ENCODE data around the gene TSGA10IP.

The TSGA10IP gene

DNA sequence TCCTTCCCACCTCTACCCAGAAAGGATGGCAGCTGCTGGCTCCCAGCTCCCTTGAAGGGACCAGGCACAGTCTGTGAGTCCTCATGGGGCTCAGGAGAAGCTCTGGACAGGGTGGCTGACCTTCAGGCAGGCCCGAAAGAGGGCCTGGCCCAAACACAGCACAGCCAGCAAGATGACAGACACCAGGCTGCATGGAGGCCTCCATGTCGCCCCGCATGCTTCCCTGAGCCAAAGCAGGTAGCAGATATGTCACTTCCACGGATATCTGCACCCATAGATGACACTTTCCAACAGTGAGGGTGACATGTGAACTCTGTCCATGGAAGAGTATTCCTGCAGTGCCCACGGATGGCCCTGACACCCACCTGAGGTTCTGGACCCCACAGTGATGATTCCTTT is 38.3 kb downstream of the TSGA10IP start:
- DNase-seq (ENCODE audit: low read depth in 1 of 2, low spot score in 1 of 2) = no peak
- TF ChIP-seq, protein P1, sequence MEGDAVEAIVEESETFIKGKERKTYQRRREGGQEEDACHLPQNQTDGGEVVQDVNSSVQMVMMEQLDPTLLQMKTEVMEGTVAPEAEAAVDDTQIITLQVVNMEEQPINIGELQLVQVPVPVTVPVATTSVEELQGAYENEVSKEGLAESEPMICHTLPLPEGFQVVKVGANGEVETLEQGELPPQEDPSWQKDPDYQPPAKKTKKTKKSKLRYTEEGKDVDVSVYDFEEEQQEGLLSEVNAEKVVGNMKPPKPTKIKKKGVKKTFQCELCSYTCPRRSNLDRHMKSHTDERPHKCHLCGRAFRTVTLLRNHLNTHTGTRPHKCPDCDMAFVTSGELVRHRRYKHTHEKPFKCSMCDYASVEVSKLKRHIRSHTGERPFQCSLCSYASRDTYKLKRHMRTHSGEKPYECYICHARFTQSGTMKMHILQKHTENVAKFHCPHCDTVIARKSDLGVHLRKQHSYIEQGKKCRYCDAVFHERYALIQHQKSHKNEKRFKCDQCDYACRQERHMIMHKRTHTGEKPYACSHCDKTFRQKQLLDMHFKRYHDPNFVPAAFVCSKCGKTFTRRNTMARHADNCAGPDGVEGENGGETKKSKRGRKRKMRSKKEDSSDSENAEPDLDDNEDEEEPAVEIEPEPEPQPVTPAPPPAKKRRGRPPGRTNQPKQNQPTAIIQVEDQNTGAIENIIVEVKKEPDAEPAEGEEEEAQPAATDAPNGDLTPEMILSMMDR (IDR thresholded peaks at IDR 0.05; ENCODE audit: insufficient read depth, low read length) = no peak
- TF ChIP-seq, protein P2, sequence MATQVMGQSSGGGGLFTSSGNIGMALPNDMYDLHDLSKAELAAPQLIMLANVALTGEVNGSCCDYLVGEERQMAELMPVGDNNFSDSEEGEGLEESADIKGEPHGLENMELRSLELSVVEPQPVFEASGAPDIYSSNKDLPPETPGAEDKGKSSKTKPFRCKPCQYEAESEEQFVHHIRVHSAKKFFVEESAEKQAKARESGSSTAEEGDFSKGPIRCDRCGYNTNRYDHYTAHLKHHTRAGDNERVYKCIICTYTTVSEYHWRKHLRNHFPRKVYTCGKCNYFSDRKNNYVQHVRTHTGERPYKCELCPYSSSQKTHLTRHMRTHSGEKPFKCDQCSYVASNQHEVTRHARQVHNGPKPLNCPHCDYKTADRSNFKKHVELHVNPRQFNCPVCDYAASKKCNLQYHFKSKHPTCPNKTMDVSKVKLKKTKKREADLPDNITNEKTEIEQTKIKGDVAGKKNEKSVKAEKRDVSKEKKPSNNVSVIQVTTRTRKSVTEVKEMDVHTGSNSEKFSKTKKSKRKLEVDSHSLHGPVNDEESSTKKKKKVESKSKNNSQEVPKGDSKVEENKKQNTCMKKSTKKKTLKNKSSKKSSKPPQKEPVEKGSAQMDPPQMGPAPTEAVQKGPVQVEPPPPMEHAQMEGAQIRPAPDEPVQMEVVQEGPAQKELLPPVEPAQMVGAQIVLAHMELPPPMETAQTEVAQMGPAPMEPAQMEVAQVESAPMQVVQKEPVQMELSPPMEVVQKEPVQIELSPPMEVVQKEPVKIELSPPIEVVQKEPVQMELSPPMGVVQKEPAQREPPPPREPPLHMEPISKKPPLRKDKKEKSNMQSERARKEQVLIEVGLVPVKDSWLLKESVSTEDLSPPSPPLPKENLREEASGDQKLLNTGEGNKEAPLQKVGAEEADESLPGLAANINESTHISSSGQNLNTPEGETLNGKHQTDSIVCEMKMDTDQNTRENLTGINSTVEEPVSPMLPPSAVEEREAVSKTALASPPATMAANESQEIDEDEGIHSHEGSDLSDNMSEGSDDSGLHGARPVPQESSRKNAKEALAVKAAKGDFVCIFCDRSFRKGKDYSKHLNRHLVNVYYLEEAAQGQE (IDR thresholded peaks at IDR 0.05; ENCODE audit: insufficient replicate concordance, low read depth) = no peak
- TF ChIP-seq SPI1 (IDR thresholded peaks at IDR 0.05; ENCODE audit: borderline replicate concordance, low read depth) = no peak
- TF ChIP-seq POLR2AphosphoS5 (IDR thresholded peaks at IDR 0.05; ENCODE audit: low read depth) = no peak
- no peak for TF ChIP-seq GABPA (IDR thresholded peaks at IDR 0.05; ENCODE audit: low read depth)
- no peak overlapping the region for H3K4me3 ChIP-seq (replicated peaks; ENCODE audit: insufficient read depth, low read length)
- no peak overlapping the region for H3K27ac ChIP-seq (replicated peaks)
- H3K27me3 ChIP-seq (ENCODE audit: insufficient read depth, poor library complexity, severe bottlenecking) = no peaks in the 10 kb centered on the region

- TF ChIP-seq, protein P2 (IDR thresholded peaks at IDR 0.05; ENCODE audit: insufficient replicate concordance, low read depth) = no peak
- TF ChIP-seq POLR2AphosphoS5 (IDR thresholded peaks at IDR 0.05; ENCODE audit: low read depth) = no peak
- Histone ChIP-seq H3K4me3 (replicated peaks; ENCODE audit: insufficient read depth, low read length) (no peak overlapping the region), H3K27me3 (ENCODE audit: insufficient read depth, poor library complexity, severe bottlenecking) (no peaks in the 10 kb centered on the region), H3K27ac (replicated peaks) (no peak overlapping the region)
- DNase-seq (ENCODE audit: low read depth in 1 of 2, low spot score in 1 of 2) = no peak
Measured at GRCh38 chr11:65987336-65987735, 42.1 kb downstream of the TSGA10IP start.

- Histone ChIP-seq H3K4me3 (replicated peaks; ENCODE audit: insufficient read depth, low read length) (no peak overlapping the region), H3K27ac (replicated peaks) (no peak overlapping the region), H3K27me3 (ENCODE audit: insufficient read depth, poor library complexity, severe bottlenecking) (no peaks in the 10 kb centered on the region)
- peak; percentile 83 to 95 for DNase-seq (ENCODE audit: low read depth in 1 of 2, low spot score in 1 of 2)
- TF ChIP-seq, protein P1 (IDR thresholded peaks at IDR 0.05; ENCODE audit: insufficient read depth, low read length) = peak; percentile 96
- TF ChIP-seq POLR2AphosphoS5 (IDR thresholded peaks at IDR 0.05; ENCODE audit: low read depth) (no peak), SPI1 (IDR thresholded peaks at IDR 0.05; ENCODE audit: borderline replicate concordance, low read depth) (peak; percentile 15; the same call in 1 of the 2 replicates), GABPA (IDR thresholded peaks at IDR 0.05; ENCODE audit: low read depth) (no peak)
- TF ChIP-seq, protein P2 (IDR thresholded peaks at IDR 0.05; ENCODE audit: insufficient replicate concordance, low read depth) = no peak
Measured at GRCh38 chr11:65988791-65989592, 43.7 kb downstream of the TSGA10IP start.

Measured in HL-60 (cell line).